Glutamatergic neuron (in vitro differentiated cells): Measurements from ENCODE around the gene UBFD1. TPM values are rescaled to one million over a fixed set of nuclear protein-coding genes. Genes with fewer than 3 reads are reported as not detected.

Experiments used
- DNase-seq: peaks from one replicate; pipeline ENCODE4 v3.0.0; 2022
- H3K27ac Mint-ChIP-seq: one replicate; pipeline ENCODE4 v1.8.0; 2020; ENCODE audit warnings: mild to moderate bottlenecking, mixed read lengths, inconsistent platforms; ENCODE audit not compliant: unreplicated experiment
- H3K27me3 Mint-ChIP-seq: one replicate; pipeline ENCODE4 v1.8.0; 2020; ENCODE audit warnings: mild to moderate bottlenecking, moderate library complexity, mixed read lengths, inconsistent platforms; ENCODE audit not compliant: unreplicated experiment
- H3K36me3 Mint-ChIP-seq: one replicate; pipeline ENCODE4 v1.8.0; 2020; ENCODE audit warnings: mild to moderate bottlenecking, mixed read lengths, inconsistent platforms; ENCODE audit not compliant: unreplicated experiment
- H3K4me1 Mint-ChIP-seq: one replicate; pipeline ENCODE4 v1.8.0; 2020; ENCODE audit warnings: mild to moderate bottlenecking, low read depth, mixed read lengths, inconsistent platforms; ENCODE audit not compliant: unreplicated experiment
- H3K4me3 Mint-ChIP-seq: one replicate; pipeline ENCODE4 v1.8.0; 2020; ENCODE audit warnings: mild to moderate bottlenecking, mixed read lengths, inconsistent platforms; ENCODE audit not compliant: unreplicated experiment
- H3K9me3 Mint-ChIP-seq: one replicate; pipeline ENCODE4 v1.8.0; 2020; ENCODE audit warnings: mild to moderate bottlenecking, moderate library complexity, mixed read lengths, inconsistent platforms; ENCODE audit not compliant: unreplicated experiment
- CTCF ChIP-seq: fragments of 200-600 bp; sonication (generic); IDR thresholded peaks from one replicate; pipeline ENCODE4 v1.5.0; 2021; ENCODE audit not compliant: partially characterized antibody, unreplicated experiment
- total RNA-seq: library from RNA; stranded (reverse); fragmentation: NEBNext Ultra II Directional; extraction: Animal tissue kit (Norgen Biotek cat#: 25700); gene quantifications from one replicate; pipeline ENCODE4 v1.2.1, GENCODE V29; 2021; ENCODE audit not compliant: unreplicated experiment

Gene UBFD1
- total RNA-seq, 1 donor from 2014 or later, result 103 TPM

GRCh38 chr16:23572394-23572793 lies 14.9 kb downstream of the UBFD1 start:
- H3K4me1 Mint-ChIP-seq, result no peaks in the 10 kb centered on the region
- no peaks in the 10 kb centered on the region for H3K36me3 Mint-ChIP-seq
- H3K9me3 Mint-ChIP-seq, result no peaks in the 10 kb centered on the region
- no peaks in the 10 kb centered on the region for H3K27me3 Mint-ChIP-seq
- H3K4me3 Mint-ChIP-seq, result peak overlapping the region; percentile 49
- DNase-seq, result no peak
- TF ChIP-seq CTCF, result no peak
- no peak overlapping the region for H3K27ac Mint-ChIP-seq

GRCh38 chr16:23573817-23574216 lies 16.3 kb downstream of the UBFD1 start:
- no peaks in the 10 kb centered on the region for H3K36me3 Mint-ChIP-seq
- H3K27me3 Mint-ChIP-seq, result no peaks in the 10 kb centered on the region
- H3K4me3 Mint-ChIP-seq, result no peak overlapping the region
- H3K4me1 Mint-ChIP-seq, result no peaks in the 10 kb centered on the region
- no peak overlapping the region for H3K27ac Mint-ChIP-seq
- no peak for DNase-seq
- no peaks in the 10 kb centered on the region for H3K9me3 Mint-ChIP-seq
- TF ChIP-seq CTCF, result no peak

DNA sequence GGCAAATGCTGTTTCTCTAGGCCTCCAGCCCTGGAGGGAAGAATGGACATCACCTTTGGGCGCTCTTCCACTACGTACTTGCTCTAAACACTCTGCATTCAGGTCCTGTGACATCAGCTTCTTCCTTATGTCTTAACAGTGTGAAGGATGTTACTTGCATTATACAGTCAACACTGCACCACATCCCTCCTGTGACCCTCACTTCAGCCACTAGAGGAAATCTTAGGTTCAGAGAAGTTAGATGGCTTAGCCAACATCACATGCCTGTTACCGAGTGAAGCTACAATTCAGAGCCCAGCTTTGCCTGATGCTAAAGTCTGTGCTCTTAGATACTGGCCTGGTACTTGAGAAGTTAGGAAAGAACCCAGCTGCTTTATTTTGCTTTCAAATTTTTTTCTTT lies 18.3 kb downstream of the UBFD1 start:
- no peak for DNase-seq
- TF ChIP-seq CTCF, result no peak
- H3K36me3 Mint-ChIP-seq, result no peaks in the 10 kb centered on the region
- no peaks in the 10 kb centered on the region for H3K9me3 Mint-ChIP-seq
- no peak overlapping the region for H3K4me3 Mint-ChIP-seq
- H3K27ac Mint-ChIP-seq, result no peak overlapping the region
- no peaks in the 10 kb centered on the region for H3K27me3 Mint-ChIP-seq
- H3K4me1 Mint-ChIP-seq, result no peaks in the 10 kb centered on the region

GRCh38 chr16:23577493-23577892 lies 20.0 kb downstream of the UBFD1 start:
- no peaks in the 10 kb centered on the region for H3K9me3 Mint-ChIP-seq
- H3K27ac Mint-ChIP-seq, result no peak overlapping the region
- no peak overlapping the region for H3K4me3 Mint-ChIP-seq
- no peaks in the 10 kb centered on the region for H3K4me1 Mint-ChIP-seq
- no peak for TF ChIP-seq CTCF
- no peaks in the 10 kb centered on the region for H3K36me3 Mint-ChIP-seq
- DNase-seq, result no peak
- no peaks in the 10 kb centered on the region for H3K27me3 Mint-ChIP-seq

DNA sequence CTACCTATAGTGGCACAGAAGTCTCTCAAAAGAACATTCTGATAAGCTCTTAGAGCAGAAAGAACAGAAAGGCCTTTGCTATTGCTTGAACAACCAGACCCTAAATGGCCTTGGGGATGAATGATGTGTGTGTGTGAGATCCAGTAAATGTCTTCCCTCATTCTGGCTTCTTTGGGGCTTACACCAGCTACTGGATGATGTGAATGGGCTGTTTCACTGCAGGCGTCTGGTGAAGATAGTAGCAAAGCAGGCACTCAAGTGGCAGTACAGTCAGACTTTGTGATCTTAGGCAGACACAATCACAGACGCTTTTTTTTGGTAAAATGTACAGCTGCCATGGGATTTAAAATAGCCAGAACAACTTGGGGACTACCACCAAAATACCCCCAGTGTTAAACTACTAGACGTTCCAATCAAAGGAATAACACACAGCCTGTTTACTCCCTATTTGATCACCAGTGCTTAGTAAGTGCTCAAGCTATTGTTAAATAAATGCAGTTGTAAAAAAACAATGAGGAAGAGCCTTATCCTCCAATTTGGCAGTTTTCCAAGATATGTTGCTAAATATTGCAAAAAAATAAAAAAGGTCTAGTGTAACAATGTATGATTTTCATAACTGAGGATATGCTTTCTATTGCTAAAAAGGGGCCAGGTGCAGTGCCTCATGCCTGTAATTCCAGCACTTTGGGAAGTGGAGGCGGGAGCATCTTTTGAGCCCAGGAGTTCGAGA lies 20.7 kb downstream of the UBFD1 start:
- no peak for DNase-seq
- H3K36me3 Mint-ChIP-seq, result no peaks in the 10 kb centered on the region
- no peak overlapping the region for H3K4me3 Mint-ChIP-seq
- H3K27me3 Mint-ChIP-seq, result no peaks in the 10 kb centered on the region
- no peak overlapping the region for H3K27ac Mint-ChIP-seq
- TF ChIP-seq CTCF, result no peak
- no peaks in the 10 kb centered on the region for H3K4me1 Mint-ChIP-seq
- H3K9me3 Mint-ChIP-seq, result no peaks in the 10 kb centered on the region
